ENCODE results near the gene GFPT2.

Gene GFPT2

GRCh38 chr5:180332861-180333260, 20.3 kb downstream of the GFPT2 start:
- no peak for DNase-seq (ENCODE audit: low spot score)

- DNase-seq (ENCODE audit: low spot score) = no peak
Measured at GRCh38 chr5:180332051-180332517, 21.1 kb downstream of the GFPT2 start.

- no peak for DNase-seq (ENCODE audit: low spot score)
Measured at GRCh38 chr5:180331647-180331950, 21.5 kb downstream of the GFPT2 start.

GRCh38 chr5:180330810-180331646, 22.1 kb downstream of the GFPT2 start:
- DNase-seq (ENCODE audit: low spot score) = no peak

- no peak for DNase-seq (ENCODE audit: low spot score)
Measured at GRCh38 chr5:180330270-180330648, 22.9 kb downstream of the GFPT2 start.

GRCh38 chr5:180329606-180330269, 23.4 kb downstream of the GFPT2 start:
- no peak for DNase-seq (ENCODE audit: low spot score)

GRCh38 chr5:180329138-180329435, 24.0 kb downstream of the GFPT2 start:
- no peak for DNase-seq (ENCODE audit: low spot score)

- DNase-seq (ENCODE audit: low spot score) = no peak
Measured at GRCh38 chr5:180328296-180329137, 24.6 kb downstream of the GFPT2 start.

GRCh38 chr5:180326989-180327565, 26.1 kb downstream of the GFPT2 start:
- DNase-seq (ENCODE audit: low spot score) = no peak

- no peak for DNase-seq (ENCODE audit: low spot score)
Measured at GRCh38 chr5:180324601-180324950, 28.6 kb downstream of the GFPT2 start.

- no peak for DNase-seq (ENCODE audit: low spot score)
Measured at GRCh38 chr5:180323941-180324600, 29.1 kb downstream of the GFPT2 start.

GRCh38 chr5:180323160-180323559, 30.0 kb downstream of the GFPT2 start:
- no peak for DNase-seq (ENCODE audit: low spot score)

GRCh38 chr5:180318456-180319089, 34.6 kb downstream of the GFPT2 start:
- no peak for DNase-seq (ENCODE audit: low spot score)

GRCh38 chr5:180316586-180316985, 36.5 kb downstream of the GFPT2 start:
- DNase-seq (ENCODE audit: low spot score) = no peak

GRCh38 chr5:180315762-180316212, 37.3 kb downstream of the GFPT2 start:
- no peak for DNase-seq (ENCODE audit: low spot score)

- DNase-seq (ENCODE audit: low spot score) = no peak
Measured at GRCh38 chr5:180313677-180314505, 39.2 kb downstream of the GFPT2 start.

- DNase-seq (ENCODE audit: low spot score) = no peak
Measured at GRCh38 chr5:180311216-180311615, 41.9 kb downstream of the GFPT2 start.

- no peak for DNase-seq (ENCODE audit: low spot score)
Measured at GRCh38 chr5:180306796-180307195, 46.3 kb downstream of the GFPT2 start.

- DNase-seq (ENCODE audit: low spot score) = no peak
Measured at GRCh38 chr5:180305481-180305880, 47.7 kb downstream of the GFPT2 start.

All from left forelimb (tissue), 1 donor.